Neural cell (in vitro differentiated cells): Measurements from ENCODE around the gene HINT2.

Experiments used
- EP300 ChIP-seq: fragments of 450-650 bp; conservative IDR thresholded peaks from 2 replicates; pipeline ENCODE4 v1.6.1; 2014; ENCODE audit warnings: antibody characterized with exemption, mild to moderate bottlenecking, moderate library complexity; ENCODE audit not compliant: poor library complexity, severe bottlenecking
- EZH2 ChIP-seq: fragments of 200-600, 300-800 bp; shearing (Covaris generic), sonication (generic); IDR thresholded peaks from 2 replicates; pipeline ENCODE4 v1.6.1; 2014; ENCODE audit warnings: antibody characterized with exemption, low read length, borderline replicate concordance, mild to moderate bottlenecking; ENCODE audit not compliant: insufficient read depth, poor library complexity, severe bottlenecking
- MXI1 ChIP-seq: fragments of 450-650 bp; conservative IDR thresholded peaks from 2 replicates; pipeline ENCODE4 v1.6.1; 2014; ENCODE audit warnings: antibody characterized with exemption, mild to moderate bottlenecking; ENCODE audit not compliant: poor library complexity, severe bottlenecking
- POLR2AphosphoS5 ChIP-seq: IDR thresholded peaks from 2 replicates; pipeline ENCODE4 v1.6.1; 2012
- RAD21 ChIP-seq: fragments of 450-650 bp; conservative IDR thresholded peaks from 2 replicates; pipeline ENCODE4 v1.6.1; 2014; ENCODE audit warnings: antibody characterized with exemption, mild to moderate bottlenecking, moderate library complexity
- SMC3 ChIP-seq: fragments of 450-650 bp; conservative IDR thresholded peaks from 2 replicates; pipeline ENCODE4 v1.6.1; 2014; ENCODE audit warnings: antibody characterized with exemption, mild to moderate bottlenecking, moderate library complexity; ENCODE audit not compliant: poor library complexity
- TAF1 ChIP-seq: IDR thresholded peaks from 2 replicates; pipeline ENCODE4 v1.6.1; 2012; ENCODE audit warnings: low read depth
- TF ChIP-seq, protein P1 (sequence below): fragments of 450-650 bp; IDR thresholded peaks from 2 replicates; pipeline ENCODE4 v1.5.1; 2014; ENCODE audit warnings: antibody characterized with exemption, mild to moderate bottlenecking, moderate library complexity; ENCODE audit not compliant: poor library complexity, severe bottlenecking
- TF ChIP-seq, protein P2 (sequence below): IDR thresholded peaks from 2 replicates; pipeline ENCODE4 v1.6.1; 2012; ENCODE audit warnings: borderline replicate concordance

DNA sequence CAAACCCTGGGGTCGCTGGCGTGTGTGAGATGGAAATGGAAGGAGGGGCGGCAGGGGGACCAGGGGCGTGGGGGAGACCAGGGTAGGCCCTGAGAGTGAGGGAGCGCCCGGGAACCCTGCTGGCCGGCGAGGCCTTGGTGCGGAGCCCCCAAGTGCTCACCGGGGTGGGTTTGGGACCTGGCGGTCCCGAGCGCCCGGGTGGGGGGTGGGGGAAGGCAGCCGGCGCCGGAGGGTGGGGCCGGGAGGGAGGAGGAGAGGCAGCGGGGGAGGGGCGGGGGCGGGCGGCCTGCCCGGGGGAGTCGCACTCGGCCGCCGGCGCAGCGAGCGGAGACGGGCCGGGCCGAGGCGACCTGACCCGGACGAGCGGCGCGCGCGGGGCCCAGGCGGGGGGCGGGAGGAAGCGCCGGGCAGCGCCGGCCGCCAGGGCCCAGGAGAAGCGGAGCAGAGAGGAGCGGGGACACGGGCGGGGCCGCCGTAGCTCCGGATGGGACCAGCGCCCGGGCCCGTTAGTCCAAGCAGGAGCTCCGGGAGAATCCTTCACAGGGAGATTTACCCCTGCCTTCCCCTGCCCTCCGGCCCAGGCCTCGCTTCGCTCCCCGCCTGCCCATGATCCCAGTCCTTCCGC, 23.4 kb downstream of the HINT2 start, which contains the start of gene NPR2:
- TF ChIP-seq, protein P1, sequence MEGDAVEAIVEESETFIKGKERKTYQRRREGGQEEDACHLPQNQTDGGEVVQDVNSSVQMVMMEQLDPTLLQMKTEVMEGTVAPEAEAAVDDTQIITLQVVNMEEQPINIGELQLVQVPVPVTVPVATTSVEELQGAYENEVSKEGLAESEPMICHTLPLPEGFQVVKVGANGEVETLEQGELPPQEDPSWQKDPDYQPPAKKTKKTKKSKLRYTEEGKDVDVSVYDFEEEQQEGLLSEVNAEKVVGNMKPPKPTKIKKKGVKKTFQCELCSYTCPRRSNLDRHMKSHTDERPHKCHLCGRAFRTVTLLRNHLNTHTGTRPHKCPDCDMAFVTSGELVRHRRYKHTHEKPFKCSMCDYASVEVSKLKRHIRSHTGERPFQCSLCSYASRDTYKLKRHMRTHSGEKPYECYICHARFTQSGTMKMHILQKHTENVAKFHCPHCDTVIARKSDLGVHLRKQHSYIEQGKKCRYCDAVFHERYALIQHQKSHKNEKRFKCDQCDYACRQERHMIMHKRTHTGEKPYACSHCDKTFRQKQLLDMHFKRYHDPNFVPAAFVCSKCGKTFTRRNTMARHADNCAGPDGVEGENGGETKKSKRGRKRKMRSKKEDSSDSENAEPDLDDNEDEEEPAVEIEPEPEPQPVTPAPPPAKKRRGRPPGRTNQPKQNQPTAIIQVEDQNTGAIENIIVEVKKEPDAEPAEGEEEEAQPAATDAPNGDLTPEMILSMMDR = no peak
- TF ChIP-seq EZH2 = no peak
- TF ChIP-seq, protein P2, sequence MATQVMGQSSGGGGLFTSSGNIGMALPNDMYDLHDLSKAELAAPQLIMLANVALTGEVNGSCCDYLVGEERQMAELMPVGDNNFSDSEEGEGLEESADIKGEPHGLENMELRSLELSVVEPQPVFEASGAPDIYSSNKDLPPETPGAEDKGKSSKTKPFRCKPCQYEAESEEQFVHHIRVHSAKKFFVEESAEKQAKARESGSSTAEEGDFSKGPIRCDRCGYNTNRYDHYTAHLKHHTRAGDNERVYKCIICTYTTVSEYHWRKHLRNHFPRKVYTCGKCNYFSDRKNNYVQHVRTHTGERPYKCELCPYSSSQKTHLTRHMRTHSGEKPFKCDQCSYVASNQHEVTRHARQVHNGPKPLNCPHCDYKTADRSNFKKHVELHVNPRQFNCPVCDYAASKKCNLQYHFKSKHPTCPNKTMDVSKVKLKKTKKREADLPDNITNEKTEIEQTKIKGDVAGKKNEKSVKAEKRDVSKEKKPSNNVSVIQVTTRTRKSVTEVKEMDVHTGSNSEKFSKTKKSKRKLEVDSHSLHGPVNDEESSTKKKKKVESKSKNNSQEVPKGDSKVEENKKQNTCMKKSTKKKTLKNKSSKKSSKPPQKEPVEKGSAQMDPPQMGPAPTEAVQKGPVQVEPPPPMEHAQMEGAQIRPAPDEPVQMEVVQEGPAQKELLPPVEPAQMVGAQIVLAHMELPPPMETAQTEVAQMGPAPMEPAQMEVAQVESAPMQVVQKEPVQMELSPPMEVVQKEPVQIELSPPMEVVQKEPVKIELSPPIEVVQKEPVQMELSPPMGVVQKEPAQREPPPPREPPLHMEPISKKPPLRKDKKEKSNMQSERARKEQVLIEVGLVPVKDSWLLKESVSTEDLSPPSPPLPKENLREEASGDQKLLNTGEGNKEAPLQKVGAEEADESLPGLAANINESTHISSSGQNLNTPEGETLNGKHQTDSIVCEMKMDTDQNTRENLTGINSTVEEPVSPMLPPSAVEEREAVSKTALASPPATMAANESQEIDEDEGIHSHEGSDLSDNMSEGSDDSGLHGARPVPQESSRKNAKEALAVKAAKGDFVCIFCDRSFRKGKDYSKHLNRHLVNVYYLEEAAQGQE = no peak
- TF ChIP-seq POLR2AphosphoS5 = no peak
- TF ChIP-seq TAF1 = no peak
- no peak for TF ChIP-seq EP300
- TF ChIP-seq MXI1 = no peak
- TF ChIP-seq SMC3 = no peak
- no peak for TF ChIP-seq RAD21
